ENCODE measurements around the gene BCAS3.
"Not testable (repeated sequence)": the region's sequence is repeated elsewhere in the genome, so short reads cannot be mapped to it uniquely, and the experiment has no call there.

GRCh38 chr17:61359513-61359912, 681.9 kb downstream of the BCAS3 start:
- TF ChIP-seq CTCF (IDR thresholded peaks at IDR 0.05; ENCODE audit: low read depth, low read length); EZH2phosphoT487 (IDR thresholded peaks at IDR 0.05; ENCODE audit: low read depth): not testable (repeated sequence)

Data from OCI-LY3 (cell line).